Ovary (tissue), 9 donors: ENCODE measurements around the gene TMEM35B. TPM values are rescaled to one million over a fixed set of nuclear protein-coding genes. Genes with fewer than 3 reads are reported as not detected.

ENCODE experiments used
- DNase-seq, 5 donors: peaks; one replicate each; pipeline ENCODE4 v3.0.0-alpha.2; 2019 to 2020
- H3K27ac ChIP-seq, 2 donors: fragments of 200-600 bp; one replicate each; pipeline versions ENCODE4 v1.5.1 to v1.8.0; 2019 to 2022
- H3K27me3 ChIP-seq: fragments of 200-600 bp; one replicate; pipeline ENCODE4 v1.8.0; 2022
- H3K36me3 ChIP-seq: fragments of 200-600 bp; sonication (generic); one replicate; pipeline ENCODE4 v1.5.1; 2019
- H3K4me1 ChIP-seq: one replicate; pipeline ENCODE4 v1.8.1; 2013; ENCODE audit warnings: mild to moderate bottlenecking, moderate library complexity; ENCODE audit not compliant: insufficient read depth
- H3K4me3 ChIP-seq: fragments of 200-600 bp; sonication (generic); one replicate; pipeline ENCODE4 v1.5.1; 2017
- H3K9me3 ChIP-seq, 2 donors: fragments of 200-600 bp in 1 of 2; sonication (generic) in 1 of 2; one replicate each; pipeline versions ENCODE4 v1.5.1 to v1.8.1; 2013 to 2019; ENCODE audit warnings: mild to moderate bottlenecking in 1 of 2, moderate library complexity in 1 of 2
- CTCF ChIP-seq, 3 donors: fragments of 450-650 bp in 2 of 3; fragments of 200-600 bp in 1 of 3; IDR thresholded peaks; one replicate each; pipeline versions ENCODE4 v1.5.1 to v1.8.0; 2016 to 2022; ENCODE audit warnings: antibody characterized with exemption in 3 of 3, mild to moderate bottlenecking in 1 of 3
- EP300 ChIP-seq: sonication (generic); formaldehyde crosslinking; IDR thresholded peaks from one replicate; pipeline ENCODE4 v1.6.1; 2017; ENCODE audit warnings: antibody characterized with exemption
- POLR2A ChIP-seq: fragments of 450-650 bp; IDR thresholded peaks from one replicate; pipeline ENCODE4 v1.6.1; 2017; ENCODE audit warnings: antibody characterized with exemption, mild to moderate bottlenecking, moderate library complexity
- WGBS, 3 donors: extraction: QIAGEN DNeasy Blood & Tissue Kit in 1 of 3; methylation state at CpG; one replicate each; pipeline versions ENCODE4 v1.1.5 to v1.1.7; 2013 to 2017; 5-methylcytosine and 5-hydroxymethylcytosine counted together
- intact Hi-C, 4 donors: fragments of 100-400 bp; cut with DNase I; formaldehyde crosslinking; loops; one replicate each; pipeline versions ENCODE4 v1.11.0 to v1.15.1; 2022 to 2023
- polyA plus RNA-seq, 2 donors: library from polyadenylated mRNA; stranded (reverse); fragments of 200-250 nt in 1 of 2; fragments of 350-450 nt in 1 of 2; fragmentation: Illumina TruSeq in 1 of 2; extraction: RNeasy Lipid Tissue Mini Kit (QIAGEN cat#74804) in 1 of 2; gene quantifications; one replicate each; pipeline ENCODE4 v1.2.3, GENCODE V29; 2013 to 2014
- total RNA-seq, 7 donors: library from RNA; depleted of rRNA in 2 of 7; stranded (reverse); fragments of >200 nt in 2 of 7; fragmentation: NEBNext Ultra II Directional in 3 of 7; extraction: Animal tissue kit (Norgen Biotek cat#: 25700) in 3 of 7; gene quantifications; one replicate each; pipeline versions ENCODE4 v1.1.0 to v1.2.4, GENCODE V29; 2016 to 2023
- donor health status: DM: no; HTN: no; CAD: no; lungs with moderate emphysema.
- donor health status: DM: no; HTN: no; CAD: no.
- donor health status: Bipolar disorder and iron deficiency.
- donor health status: DM: yes; HTN: yes; CAD: no.
- donor health status: DM: no; HTN: no; CAD: no.
- donor health status: DM: yes; HTN: yes; CAD: no.

The TMEM35B gene
- total and polyA plus RNA-seq, 9 donors: 19.6 to 58.7 (median 27.4) TPM

- Histone ChIP-seq H3K4me3 (no peak overlapping the region), H3K4me1 (no peaks in the 10 kb centered on the region), H3K27me3 (no peaks in the 10 kb centered on the region), H3K9me3 (no peaks in the 10 kb centered on the region), H3K27ac (no peak overlapping the region), H3K36me3 (no peaks in the 10 kb centered on the region)
- DNase-seq: no peak
- 79 to 84% (median 81%) methylated on average over 6 of the region's 6 CpGs for WGBS, 3 donors
- intact Hi-C loops: no loop called here
- TF ChIP-seq POLR2A: no peak
- TF ChIP-seq EP300: no peak
- TF ChIP-seq CTCF (IDR thresholded peaks at IDR 0.05): no peak
These were observed 9.4 kb downstream of the TMEM35B start for GRCh38 chr1:34975771-34976170.

- intact Hi-C loops: no loop called here
- no peaks in the 10 kb centered on the region for H3K36me3 ChIP-seq
- TF ChIP-seq CTCF (IDR thresholded peaks at IDR 0.05) (no peak), EP300 (no peak), POLR2A (no peak)
- H3K27me3 ChIP-seq: no peaks in the 10 kb centered on the region
- no peak for DNase-seq
- no peak overlapping the region for H3K4me3 ChIP-seq
- H3K4me1 ChIP-seq: no peaks in the 10 kb centered on the region
- 83 to 88% (median 87%) methylated on average over 3 of the region's 3 CpGs for WGBS, 3 donors
- H3K9me3 ChIP-seq: no peaks in the 10 kb centered on the region
- H3K27ac ChIP-seq: no peak overlapping the region
These were observed 9.8 kb downstream of the TMEM35B start for GRCh38 chr1:34975338-34975737.

GRCh38 chr1:34974626-34975025 lies 10.5 kb downstream of the TMEM35B start:
- DNase-seq: no peak
- Histone ChIP-seq H3K9me3 (no peaks in the 10 kb centered on the region), H3K4me1 (no peaks in the 10 kb centered on the region)

DNA sequence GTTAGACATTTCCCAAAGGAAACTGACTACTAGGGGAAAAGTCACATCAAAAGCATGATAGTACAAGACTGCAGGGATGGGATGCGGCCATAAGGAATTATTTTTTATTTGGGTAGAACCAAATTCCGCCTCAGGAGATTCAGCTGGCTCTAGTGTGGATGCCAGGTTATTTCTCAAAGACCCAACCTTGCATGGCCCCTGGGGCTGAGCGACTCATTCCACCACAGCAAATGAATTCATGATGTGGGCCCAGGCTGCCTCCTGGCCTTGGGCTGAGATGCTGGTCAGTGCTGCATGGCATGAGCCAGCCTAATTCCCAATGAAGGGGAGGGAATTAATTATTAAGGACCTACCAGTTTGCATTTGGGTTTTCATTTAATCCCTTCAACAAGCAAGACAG lies 11.8 kb downstream of the TMEM35B start:
- Histone ChIP-seq H3K9me3 (no peaks in the 10 kb centered on the region), H3K36me3 (no peaks in the 10 kb centered on the region), H3K4me3 (no peak overlapping the region), H3K27me3 (no peaks in the 10 kb centered on the region), H3K27ac (no peak overlapping the region), H3K4me1 (no peaks in the 10 kb centered on the region)
- no peak for DNase-seq
- no peak for TF ChIP-seq POLR2A
- no peak for TF ChIP-seq EP300
- TF ChIP-seq CTCF (IDR thresholded peaks at IDR 0.05): no peak
- intact Hi-C loops: no loop called here
- WGBS, 3 donors: 90 to 95% (median 93%) methylated on average over 3 of the region's 3 CpGs

More at GRCh38 chr1:34974626-34975025, 10.5 kb downstream of the TMEM35B start:
- H3K4me3 ChIP-seq: no peak overlapping the region
- TF ChIP-seq EP300 (no peak), POLR2A (no peak), CTCF (IDR thresholded peaks at IDR 0.05) (no peak)
- 46 to 60% (median 56%) methylated on average over 8 of the region's 8 CpGs for WGBS, 3 donors
- intact Hi-C loops: no loop called here
- no peak overlapping the region for H3K27ac ChIP-seq
- no peaks in the 10 kb centered on the region for H3K27me3 ChIP-seq
- no peaks in the 10 kb centered on the region for H3K36me3 ChIP-seq

GRCh38 chr1:34970829-34971228 lies 14.3 kb downstream of the TMEM35B start:
- no peaks in the 10 kb centered on the region for H3K27me3 ChIP-seq
- intact Hi-C loops: no loop called here
- no peak overlapping the region for H3K4me3 ChIP-seq
- no peak for DNase-seq
- 13 to 18% (median 15%) methylated on average over 5 of the region's 5 CpGs for WGBS, 3 donors
- no peak for TF ChIP-seq POLR2A
- TF ChIP-seq CTCF (IDR thresholded peaks at IDR 0.05): no peak
- TF ChIP-seq EP300: no peak
- no peaks in the 10 kb centered on the region for H3K9me3 ChIP-seq
- H3K27ac ChIP-seq: no peak overlapping the region
- H3K36me3 ChIP-seq: no peaks in the 10 kb centered on the region
- H3K4me1 ChIP-seq: no peaks in the 10 kb centered on the region
